Ascending aorta (tissue), 2 donors: ENCODE data around the gene NMUR1. TPM values are rescaled to one million over a fixed set of nuclear protein-coding genes. Genes with fewer than 3 reads are reported as not detected.

Source experiments
- DNase-seq, 2 donors: peaks; one replicate each; pipeline ENCODE4 v3.0.0-alpha.2; 2019; ENCODE audit warnings: low spot score in 2 of 2
- H3K27ac ChIP-seq, 2 donors: fragments of 200-600 bp; sonication (generic); one replicate each; pipeline ENCODE4 v1.5.1; 2016 to 2017; ENCODE audit warnings: mild to moderate bottlenecking in 1 of 2
- H3K27me3 ChIP-seq: fragments of 200-600 bp; sonication (generic); one replicate; pipeline ENCODE4 v1.5.1; 2017
- H3K36me3 ChIP-seq, 2 donors: fragments of 200-600 bp; sonication (generic); one replicate each; pipeline ENCODE4 v1.5.1; 2016
- H3K4me1 ChIP-seq, 2 donors: fragments of 200-600 bp; sonication (generic); one replicate each; pipeline ENCODE4 v1.5.1; 2016 to 2017; ENCODE audit warnings: mild to moderate bottlenecking in 1 of 2
- H3K4me3 ChIP-seq, 2 donors: fragments of 200-600 bp; sonication (generic); one replicate each; pipeline ENCODE4 v1.5.1; 2016 to 2017; ENCODE audit warnings: mild to moderate bottlenecking in 1 of 2
- H3K9me3 ChIP-seq, 2 donors: fragments of 200-600 bp; sonication (generic); one replicate each; pipeline ENCODE4 v1.5.1; 2016
- intact Hi-C: fragments of 100-400 bp; cut with DNase I; formaldehyde crosslinking; loops from one replicate; pipeline ENCODE4 v1.15.1; 2023
- total RNA-seq: library from RNA; depleted of rRNA; stranded (reverse); fragments of >200 nt; gene quantifications from one replicate; pipeline ENCODE4 v1.1.0, GENCODE V29; 2016
- TF ChIP-seq, protein P1 (sequence below), 3 experiments: fragments of 200-600 bp in 2 of 3; fragments of 450-650 bp in 1 of 3; sonication (generic) in 2 of 3; IDR thresholded peaks; one replicate each; pipeline ENCODE4 v1.5.1; 2016 to 2019; ENCODE audit warnings: antibody characterized with exemption in 3 of 3, mild to moderate bottlenecking in 1 of 3, moderate library complexity in 1 of 3

Gene NMUR1
- total RNA-seq, 1 donor from 2014 or later, result 1.8 TPM

DNA sequence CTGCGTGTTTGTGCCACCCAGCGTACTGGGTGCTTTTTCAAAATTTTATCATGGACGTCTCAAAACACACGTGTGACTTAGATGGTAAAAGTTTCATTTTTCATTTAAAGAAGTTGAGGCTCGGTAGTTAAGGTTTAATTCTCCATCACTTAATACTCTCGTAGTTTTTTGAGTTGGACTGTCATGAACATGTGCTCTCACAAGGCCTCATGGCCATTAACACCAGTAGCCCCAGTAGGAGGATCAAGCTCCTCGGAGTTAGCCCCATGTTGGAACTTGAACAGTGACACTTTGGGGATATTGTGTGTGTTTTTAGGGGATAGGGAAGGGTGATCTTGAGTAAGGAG is 15.3 kb downstream of the NMUR1 start:
- Histone ChIP-seq H3K9me3 (no peaks in the 10 kb centered on the region), H3K27ac (peak overlapping the region; percentile 82 to 84), H3K4me3 (peak overlapping the region; percentile 65 to 89), H3K4me1 (peaks cover 0 to 3% of the 10 kb centered on the region in 2 donors), H3K36me3 (no peaks in the 10 kb centered on the region), H3K27me3 (no peaks in the 10 kb centered on the region)
- TF ChIP-seq, protein P1, sequence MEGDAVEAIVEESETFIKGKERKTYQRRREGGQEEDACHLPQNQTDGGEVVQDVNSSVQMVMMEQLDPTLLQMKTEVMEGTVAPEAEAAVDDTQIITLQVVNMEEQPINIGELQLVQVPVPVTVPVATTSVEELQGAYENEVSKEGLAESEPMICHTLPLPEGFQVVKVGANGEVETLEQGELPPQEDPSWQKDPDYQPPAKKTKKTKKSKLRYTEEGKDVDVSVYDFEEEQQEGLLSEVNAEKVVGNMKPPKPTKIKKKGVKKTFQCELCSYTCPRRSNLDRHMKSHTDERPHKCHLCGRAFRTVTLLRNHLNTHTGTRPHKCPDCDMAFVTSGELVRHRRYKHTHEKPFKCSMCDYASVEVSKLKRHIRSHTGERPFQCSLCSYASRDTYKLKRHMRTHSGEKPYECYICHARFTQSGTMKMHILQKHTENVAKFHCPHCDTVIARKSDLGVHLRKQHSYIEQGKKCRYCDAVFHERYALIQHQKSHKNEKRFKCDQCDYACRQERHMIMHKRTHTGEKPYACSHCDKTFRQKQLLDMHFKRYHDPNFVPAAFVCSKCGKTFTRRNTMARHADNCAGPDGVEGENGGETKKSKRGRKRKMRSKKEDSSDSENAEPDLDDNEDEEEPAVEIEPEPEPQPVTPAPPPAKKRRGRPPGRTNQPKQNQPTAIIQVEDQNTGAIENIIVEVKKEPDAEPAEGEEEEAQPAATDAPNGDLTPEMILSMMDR (IDR thresholded peaks at IDR 0.05), result no peak
- intact Hi-C loops, result loop anchor here (1.0 to 5.0 kb wide), 7 partner anchors 42 to 266 kb away; partner anchors contain the start of genes NCL and PDE6D
- no peak for DNase-seq

DNA sequence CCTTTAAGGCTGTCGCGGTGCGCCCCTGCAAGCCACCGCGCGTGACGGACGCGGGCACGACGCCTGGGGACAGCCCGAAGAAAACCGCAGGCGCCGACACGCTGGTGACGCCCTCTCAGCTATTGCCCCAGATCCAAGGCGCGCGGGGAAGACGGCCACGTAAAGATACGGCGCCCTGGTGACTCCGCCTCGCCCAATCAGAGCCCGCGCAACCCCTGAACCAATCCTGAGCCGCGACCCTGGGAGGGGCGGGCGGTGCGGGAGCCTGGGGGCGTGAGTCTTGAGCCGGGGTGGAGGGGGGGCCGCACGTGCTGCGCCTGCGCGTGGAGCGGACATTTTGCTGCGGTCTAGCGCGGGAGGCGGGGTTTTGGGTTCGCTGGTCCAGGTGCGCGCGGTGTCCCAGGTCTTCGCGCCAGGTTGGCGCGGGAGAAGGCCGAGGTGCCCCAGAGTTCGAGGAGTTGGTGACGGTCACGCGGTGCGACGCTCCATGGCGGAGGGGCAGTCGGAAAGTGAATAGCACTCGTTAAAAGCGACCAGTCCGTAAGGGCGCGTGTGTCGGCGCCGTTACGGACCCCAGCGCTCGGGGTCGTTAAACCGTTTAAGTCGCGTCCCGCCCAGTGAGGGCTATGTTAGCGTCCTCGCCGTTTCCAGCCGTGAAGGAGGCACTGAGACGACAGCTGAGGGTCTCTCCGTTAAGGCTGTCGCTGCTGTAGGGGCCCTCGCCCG is 15.9 kb downstream of the NMUR1 start:
- H3K9me3 ChIP-seq, result no peaks in the 10 kb centered on the region
- intact Hi-C loops, result loop anchor here (1.0 to 2.0 kb wide), 6 partner anchors 50 to 266 kb away; partner anchors contain the start of genes NCL and PDE6D
- H3K4me1 ChIP-seq, result peaks cover 0 to 3% of the 10 kb centered on the region in 2 donors
- H3K27ac ChIP-seq, result peak overlapping the region; percentile 82 to 84
- no peaks in the 10 kb centered on the region for H3K36me3 ChIP-seq
- H3K4me3 ChIP-seq, result peak overlapping the region; percentile 65 to 89
- TF ChIP-seq, protein P1 (IDR thresholded peaks at IDR 0.05), result no peak
- no peaks in the 10 kb centered on the region for H3K27me3 ChIP-seq
- DNase-seq, result peak; percentile 97 to 99

DNA sequence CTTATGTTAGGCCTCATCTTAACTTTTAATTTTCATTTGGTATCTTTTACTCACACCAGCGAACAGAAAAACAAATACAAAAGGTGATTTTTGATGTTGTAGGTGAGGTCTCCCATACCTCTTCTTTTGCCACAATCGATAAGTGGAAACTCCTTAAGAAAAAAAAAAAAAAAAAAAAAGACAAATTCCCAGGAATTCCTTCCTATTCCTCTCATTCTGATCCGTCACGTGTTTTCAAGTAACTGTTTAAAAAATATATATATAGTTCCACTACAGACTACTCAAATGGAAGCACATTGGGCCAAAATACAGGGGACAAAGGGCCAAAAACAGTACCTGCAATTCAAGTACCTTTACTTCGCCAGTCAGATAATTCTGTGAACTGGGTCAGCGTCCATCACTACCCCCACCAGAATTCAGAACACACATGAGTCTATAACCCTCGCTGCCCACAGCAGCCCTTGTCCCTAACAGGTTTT is 16.5 kb downstream of the NMUR1 start:
- TF ChIP-seq, protein P1 (IDR thresholded peaks at IDR 0.05), result no peak
- Histone ChIP-seq H3K4me1 (peaks cover 0 to 3% of the 10 kb centered on the region in 2 donors), H3K27me3 (no peaks in the 10 kb centered on the region), H3K4me3 (peak overlapping the region; percentile 65 to 89), H3K27ac (peak overlapping the region; percentile 82 to 84), H3K36me3 (no peaks in the 10 kb centered on the region), H3K9me3 (no peaks in the 10 kb centered on the region)
- intact Hi-C loops, result loop anchor here (1.0 to 2.0 kb wide), 6 partner anchors 49 to 267 kb away; partner anchors contain the start of genes NCL and PDE6D
- DNase-seq, result no peak

DNA sequence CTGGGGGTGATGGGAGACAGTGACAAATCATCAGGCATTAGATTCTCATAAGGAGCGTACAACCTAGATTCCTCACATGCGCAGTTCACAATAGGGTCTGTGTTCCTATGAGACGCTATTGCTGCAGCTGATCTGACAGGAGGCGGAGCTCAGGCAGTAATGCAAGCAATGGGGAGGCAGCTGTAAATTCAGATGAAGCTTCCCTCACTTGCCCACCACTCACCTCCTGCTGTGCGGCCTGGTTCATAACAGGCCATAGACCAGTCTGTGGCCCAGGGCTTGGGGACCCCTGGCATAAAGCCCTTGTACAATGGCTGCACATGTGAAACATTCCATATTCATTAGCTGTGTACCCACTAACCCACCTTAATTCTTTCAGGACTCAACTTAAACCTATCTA is 18.0 kb downstream of the NMUR1 start:
- H3K36me3 ChIP-seq, result no peaks in the 10 kb centered on the region
- H3K4me3 ChIP-seq, result peak overlapping the region in 1 of 2 donors; percentile 27
- peaks cover 0 to 3% of the 10 kb centered on the region in 2 donors for H3K4me1 ChIP-seq
- no peaks in the 10 kb centered on the region for H3K27me3 ChIP-seq
- intact Hi-C loops, result no loop called here
- H3K9me3 ChIP-seq, result no peaks in the 10 kb centered on the region
- TF ChIP-seq, protein P1 (IDR thresholded peaks at IDR 0.05), result no peak
- DNase-seq, result no peak
- H3K27ac ChIP-seq, result no peak overlapping the region

DNA sequence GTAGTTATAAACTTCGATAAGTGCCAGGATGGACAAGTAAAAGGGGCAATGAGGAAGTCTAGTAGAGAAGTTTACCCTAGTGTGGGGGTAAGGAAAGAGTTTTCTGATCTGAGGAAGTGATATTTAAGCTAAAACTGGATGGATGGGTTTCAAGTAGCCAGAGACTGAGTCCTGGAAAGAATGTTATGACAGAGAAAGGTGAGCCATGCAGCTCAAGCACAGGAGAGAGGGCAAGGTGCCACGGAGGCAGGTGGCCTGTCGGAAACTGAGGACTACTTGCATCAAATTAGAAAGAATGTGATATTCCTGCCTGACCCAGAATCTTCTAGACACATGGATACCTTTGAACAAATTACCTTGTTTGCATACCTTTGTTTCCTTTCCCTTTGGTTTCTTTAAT is 26.5 kb downstream of the NMUR1 start:
- Histone ChIP-seq H3K4me3 (no peak overlapping the region), H3K36me3 (no peaks in the 10 kb centered on the region), H3K4me1 (no peaks in the 10 kb centered on the region), H3K9me3 (no peaks in the 10 kb centered on the region), H3K27me3 (no peaks in the 10 kb centered on the region), H3K27ac (no peak overlapping the region)
- intact Hi-C loops, result no loop called here
- DNase-seq, result no peak
- TF ChIP-seq, protein P1 (IDR thresholded peaks at IDR 0.05), result no peak
